ENCODE results near the gene NDUFC2. TPM values are rescaled to one million over a fixed set of nuclear protein-coding genes. Genes with fewer than 3 reads are reported as not detected.

Gene NDUFC2
- total RNA-seq, 1 donor from 2014 or later: 98.5 TPM

GRCh38 chr11:78067704-78068103 lies 12.0 kb downstream of the NDUFC2 start:
- Histone ChIP-seq H3K4me3 (ENCODE audit: low read depth, low read length) (no peak overlapping the region), H3K27me3 (ENCODE audit: control insufficient read depth, insufficient read depth, low read length) (no peaks in the 10 kb centered on the region), H3K36me3 (ENCODE audit: control insufficient read depth, insufficient read depth, low read length) (peaks cover 2% of the 10 kb centered on the region)
- TF ChIP-seq, protein P1, sequence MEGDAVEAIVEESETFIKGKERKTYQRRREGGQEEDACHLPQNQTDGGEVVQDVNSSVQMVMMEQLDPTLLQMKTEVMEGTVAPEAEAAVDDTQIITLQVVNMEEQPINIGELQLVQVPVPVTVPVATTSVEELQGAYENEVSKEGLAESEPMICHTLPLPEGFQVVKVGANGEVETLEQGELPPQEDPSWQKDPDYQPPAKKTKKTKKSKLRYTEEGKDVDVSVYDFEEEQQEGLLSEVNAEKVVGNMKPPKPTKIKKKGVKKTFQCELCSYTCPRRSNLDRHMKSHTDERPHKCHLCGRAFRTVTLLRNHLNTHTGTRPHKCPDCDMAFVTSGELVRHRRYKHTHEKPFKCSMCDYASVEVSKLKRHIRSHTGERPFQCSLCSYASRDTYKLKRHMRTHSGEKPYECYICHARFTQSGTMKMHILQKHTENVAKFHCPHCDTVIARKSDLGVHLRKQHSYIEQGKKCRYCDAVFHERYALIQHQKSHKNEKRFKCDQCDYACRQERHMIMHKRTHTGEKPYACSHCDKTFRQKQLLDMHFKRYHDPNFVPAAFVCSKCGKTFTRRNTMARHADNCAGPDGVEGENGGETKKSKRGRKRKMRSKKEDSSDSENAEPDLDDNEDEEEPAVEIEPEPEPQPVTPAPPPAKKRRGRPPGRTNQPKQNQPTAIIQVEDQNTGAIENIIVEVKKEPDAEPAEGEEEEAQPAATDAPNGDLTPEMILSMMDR (IDR thresholded peaks at IDR 0.05; ENCODE audit: insufficient read depth, low read length, poor library complexity, severe bottlenecking): no peak
- no peak for DNase-seq (ENCODE audit: low read depth)

- TF ChIP-seq, protein P1 (IDR thresholded peaks at IDR 0.05; ENCODE audit: insufficient read depth, low read length, poor library complexity, severe bottlenecking): no peak
- Histone ChIP-seq H3K27me3 (ENCODE audit: control insufficient read depth, insufficient read depth, low read length) (no peaks in the 10 kb centered on the region), H3K4me3 (ENCODE audit: low read depth, low read length) (no peak overlapping the region)
Measured at GRCh38 chr11:78066471-78066870, 13.2 kb downstream of the NDUFC2 start.

GRCh38 chr11:78065203-78065602 lies 14.5 kb downstream of the NDUFC2 start:
- DNase-seq (ENCODE audit: low read depth): no peak
- TF ChIP-seq, protein P1 (IDR thresholded peaks at IDR 0.05; ENCODE audit: insufficient read depth, low read length, poor library complexity, severe bottlenecking): no peak
- no peaks in the 10 kb centered on the region for H3K27me3 ChIP-seq (ENCODE audit: control insufficient read depth, insufficient read depth, low read length)
- peaks cover 2% of the 10 kb centered on the region for H3K36me3 ChIP-seq (ENCODE audit: control insufficient read depth, insufficient read depth, low read length)
- no peak overlapping the region for H3K4me3 ChIP-seq (ENCODE audit: low read depth, low read length)

More at GRCh38 chr11:78066471-78066870, 13.2 kb downstream of the NDUFC2 start:
- H3K36me3 ChIP-seq (ENCODE audit: control insufficient read depth, insufficient read depth, low read length): peaks cover 2% of the 10 kb centered on the region
- DNase-seq (ENCODE audit: low read depth): no peak

GRCh38 chr11:78063440-78064181 lies 16.1 kb downstream of the NDUFC2 start, which contains the start of gene THRSP:
THRSP (plus strand) TSS chr11:78063861; CDS start chr11:78063882, 21 bp downstream.
- H3K27me3 ChIP-seq (ENCODE audit: control insufficient read depth, insufficient read depth, low read length): no peaks in the 10 kb centered on the region
- TF ChIP-seq, protein P1 (IDR thresholded peaks at IDR 0.05; ENCODE audit: insufficient read depth, low read length, poor library complexity, severe bottlenecking): no peak
- no peaks in the 10 kb centered on the region for H3K36me3 ChIP-seq (ENCODE audit: control insufficient read depth, insufficient read depth, low read length)
- no peak for DNase-seq (ENCODE audit: low read depth)
- no peak within 1 kb of the TSS for H3K4me3 ChIP-seq (ENCODE audit: low read depth, low read length)

- H3K36me3 ChIP-seq (ENCODE audit: control insufficient read depth, insufficient read depth, low read length): no peaks in the 10 kb centered on the region
- TF ChIP-seq, protein P1 (IDR thresholded peaks at IDR 0.05; ENCODE audit: insufficient read depth, low read length, poor library complexity, severe bottlenecking): no peak
- DNase-seq (ENCODE audit: low read depth): no peak
- no peak overlapping the region for H3K4me3 ChIP-seq (ENCODE audit: low read depth, low read length)
- H3K27me3 ChIP-seq (ENCODE audit: control insufficient read depth, insufficient read depth, low read length): no peaks in the 10 kb centered on the region
Measured at GRCh38 chr11:78062671-78063070, 17.0 kb downstream of the NDUFC2 start.

GRCh38 chr11:78061921-78062311 lies 17.7 kb downstream of the NDUFC2 start:
- DNase-seq (ENCODE audit: low read depth): no peak
- H3K36me3 ChIP-seq (ENCODE audit: control insufficient read depth, insufficient read depth, low read length): no peaks in the 10 kb centered on the region
- no peak overlapping the region for H3K4me3 ChIP-seq (ENCODE audit: low read depth, low read length)
- TF ChIP-seq, protein P1 (IDR thresholded peaks at IDR 0.05; ENCODE audit: insufficient read depth, low read length, poor library complexity, severe bottlenecking): no peak
- H3K27me3 ChIP-seq (ENCODE audit: control insufficient read depth, insufficient read depth, low read length): no peaks in the 10 kb centered on the region
